Endothelial cell of umbilical vein (primary cell): ENCODE data around the gene CLIC4.
A peak's percentile ranks its signal among the peaks of the same experiment; 100 is the strongest.

Experiments
- CTCF ChIP-seq, 2 donors: IDR thresholded peaks; 1 replicate in 1 of 2; 2 replicates in 1 of 2; pipeline ENCODE4 v1.5.1; 2011; ENCODE audit warnings: low read length in 2 of 2, mild to moderate bottlenecking in 2 of 2, moderate library complexity in 2 of 2, control low read depth in 1 of 2, inconsistent platforms in 1 of 2, low read depth in 1 of 2; ENCODE audit not compliant: insufficient read depth in 1 of 2; ENCODE audit errors: extremely low read depth in 1 of 2
- EZH2 ChIP-seq: IDR thresholded peaks from 2 replicates; pipeline ENCODE4 v1.6.1; 2012; ENCODE audit warnings: borderline replicate concordance, low read depth, mild to moderate bottlenecking, moderate library complexity, low read length, inconsistent platforms; ENCODE audit not compliant: severe bottlenecking
- MAX ChIP-seq: IDR thresholded peaks from 2 replicates; pipeline ENCODE4 v1.6.1; 2011; ENCODE audit not compliant: insufficient read depth, insufficient read length
- POLR2A ChIP-seq: IDR thresholded peaks from 2 replicates; pipeline ENCODE4 v1.6.1; 2012; ENCODE audit warnings: low read depth, mild to moderate bottlenecking, control low read depth, low read length
- POLR2AphosphoS5 ChIP-seq: IDR thresholded peaks from 2 replicates; pipeline ENCODE4 v1.6.1; 2012; ENCODE audit warnings: low read depth, mild to moderate bottlenecking, control low read depth, low read length, moderate library complexity; ENCODE audit not compliant: insufficient read depth

GRCh38 chr1:24725209-24725651, 20.0 kb upstream of the CLIC4 start:
- TF ChIP-seq POLR2AphosphoS5 (peak; percentile 47), POLR2A (no peak), EZH2 (no peak), MAX (no peak), CTCF (IDR thresholded peaks at IDR 0.05; ENCODE audit: extremely low read depth in 1 of 2, insufficient read depth in 1 of 2, low read depth in 1 of 2, low read length in 2 of 2) (no peak)
